Keratinocyte (primary cell): ENCODE measurements around the gene DNAJC27. TPM values are rescaled to one million over a fixed set of nuclear protein-coding genes. Genes with fewer than 3 reads are reported as not detected.

Experiments used
- DNase-seq: peaks from one replicate; pipeline ENCODE4 v3.0.0-alpha.2; 2011; ENCODE audit warnings: low read depth, missing footprints, low spot score
- FAIRE-seq: peaks from 2 replicates; lab custom pipeline; 2011; peaks lifted over from hg19 to GRCh38; lab: Jason Lieb, UNC
- H2AFZ ChIP-seq: 2 replicates; pipeline ENCODE4 v1.6.0; 2012; ENCODE audit warnings: low read length, control low read depth, inconsistent platforms; ENCODE audit not compliant: control insufficient read depth
- H3K27ac ChIP-seq: 2 replicates; pipeline ENCODE4 v1.5.1; 2011; ENCODE audit warnings: low read length; ENCODE audit not compliant: control insufficient read depth, insufficient read depth
- H3K27me3 ChIP-seq: 3 replicates; pipeline ENCODE4 v1.6.0; 2011; ENCODE audit warnings: low read length; ENCODE audit not compliant: control insufficient read depth, insufficient read depth; ENCODE audit errors: extremely low read depth
- H3K36me3 ChIP-seq, 2 experiments: 2 replicates in 1 of 2; 3 replicates in 1 of 2; pipeline ENCODE4 v1.5.1; 2011; ENCODE audit warnings: low read length in 2 of 2, mild to moderate bottlenecking in 1 of 2; ENCODE audit not compliant: control insufficient read depth in 2 of 2, insufficient read depth in 2 of 2; ENCODE audit errors: extremely low read depth in 1 of 2
- H3K4me1 ChIP-seq: 3 replicates; pipeline ENCODE4 v1.5.1; 2011; ENCODE audit warnings: low read length; ENCODE audit not compliant: control insufficient read depth, insufficient read depth; ENCODE audit errors: extremely low read depth
- H3K4me2 ChIP-seq: 3 replicates; pipeline ENCODE4 v1.6.0; 2011; ENCODE audit warnings: low read depth, low read length; ENCODE audit not compliant: control insufficient read depth, insufficient read depth; ENCODE audit errors: extremely low read depth
- H3K4me3 ChIP-seq, 3 experiments: fragments of 200-600 bp in 1 of 3; sonication (generic) in 1 of 3; 2 replicates in 2 of 3; 3 replicates in 1 of 3; pipeline ENCODE4 v1.5.1; 2011 to 2016; ENCODE audit warnings: low read length in 3 of 3, mild to moderate bottlenecking in 3 of 3, control low read depth in 2 of 3, inconsistent platforms in 1 of 3, low read depth in 1 of 3, mixed read lengths in 1 of 3, mixed run types in 1 of 3, moderate library complexity in 1 of 3; ENCODE audit not compliant: control insufficient read depth in 2 of 3, insufficient read depth in 2 of 3; ENCODE audit errors: extremely low read depth in 1 of 3
- H3K79me2 ChIP-seq: 2 replicates; pipeline ENCODE4 v1.6.0; 2012; ENCODE audit warnings: low read length; ENCODE audit not compliant: control insufficient read depth, insufficient read depth
- H3K9ac ChIP-seq: 3 replicates; pipeline ENCODE4 v1.6.0; 2011; ENCODE audit warnings: low read length; ENCODE audit not compliant: control insufficient read depth, insufficient read depth; ENCODE audit errors: extremely low read depth
- H3K9me1 ChIP-seq: 3 replicates; pipeline ENCODE4 v1.6.0; 2011; ENCODE audit warnings: low read length; ENCODE audit not compliant: control insufficient read depth, insufficient read depth; ENCODE audit errors: extremely low read depth
- H3K9me3 ChIP-seq: 2 replicates; pipeline ENCODE4 v1.5.1; 2012; ENCODE audit warnings: low read depth, low read length; ENCODE audit not compliant: control insufficient read depth
- H4K20me1 ChIP-seq: 3 replicates; pipeline ENCODE4 v1.6.0; 2011; ENCODE audit warnings: low read length; ENCODE audit not compliant: control insufficient read depth, insufficient read depth; ENCODE audit errors: extremely low read depth
- EZH2 ChIP-seq: IDR thresholded peaks from one replicate; pipeline ENCODE4 v1.6.1; 2012; ENCODE audit warnings: inconsistent platforms, mild to moderate bottlenecking, low read length, moderate library complexity
- dilution Hi-C: fragments of 300-500 bp; cut with MboI; formaldehyde crosslinking; loops from one replicate; pipeline ENCODE4 v1.7.0; 2020; ENCODE audit warnings: low sequenced_read_pairs; ENCODE audit not compliant: extremely low pct_ligation_motif_present
- polyA plus RNA-seq, 5 experiments: library from polyadenylated mRNA; depleted of rRNA in 3 of 5; stranded (reverse) in 3 of 5; stranded (forward) in 1 of 5; unstranded in 1 of 5; fragments of >200 nt; gene quantifications; 1 replicate in 1 of 5; 2 replicates in 3 of 5; 3 replicates in 1 of 5; pipeline versions ENCODE4 v1.2.1 to v1.2.3, GENCODE V29; 2011 to 2012; ENCODE audit warnings: missing spikeins in 2 of 5, low read depth in 1 of 5, low replicate concordance in 1 of 5
- TF ChIP-seq, protein P1 (sequence below), 3 experiments: IDR thresholded peaks in 1 of 3; conservative IDR thresholded peaks in 1 of 3; optimal IDR thresholded peaks in 1 of 3; 2 replicates in 2 of 3; 3 replicates in 1 of 3; pipeline versions ENCODE3 to v1.5.1; 2011; ENCODE audit warnings: low read length in 3 of 3, mild to moderate bottlenecking in 3 of 3, moderate library complexity in 2 of 3, control low read depth in 1 of 3, inconsistent platforms in 1 of 3; ENCODE audit not compliant: insufficient read depth in 2 of 3; ENCODE audit errors: extremely low read depth in 1 of 3

The DNAJC27 gene
- polyA plus RNA-seq, 1 donor (not counting 4 experiments of a cell fraction or from before 2014, with no cell fraction given) = 3.4 TPM

DNA sequence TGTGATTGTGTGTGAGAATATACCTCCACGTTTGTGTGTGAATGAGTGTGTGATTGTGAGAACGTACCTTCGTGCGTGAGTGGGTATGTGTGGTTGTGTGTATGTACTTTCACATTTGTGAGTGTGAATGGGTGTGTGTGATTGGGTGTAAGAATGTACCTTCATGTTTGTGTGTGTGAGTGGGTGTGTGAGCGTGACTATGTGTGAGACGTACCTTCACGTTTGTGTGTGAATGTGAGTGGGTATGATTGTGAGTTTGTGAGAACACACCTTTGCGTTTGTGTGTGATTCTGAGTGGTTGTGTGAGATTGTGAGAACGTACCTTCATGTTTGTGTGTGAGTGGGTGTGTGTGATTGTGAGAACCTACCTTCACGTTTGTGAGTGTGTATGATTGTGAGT lies 45.9 kb downstream of the DNAJC27 start:
- Histone ChIP-seq H3K4me1 (peaks cover 23% of the 10 kb centered on the region), H3K27me3 (no peaks in the 10 kb centered on the region), H3K27ac (no peak overlapping the region), H3K79me2 (no peaks in the 10 kb centered on the region), H3K36me3 (no peaks in the 10 kb centered on the region), H3K4me3 (no peak overlapping the region), H3K9me1 (no peaks in the 10 kb centered on the region), H3K9me3 (no peaks in the 10 kb centered on the region), H3K9ac (no peak overlapping the region), H3K4me2 (no peak overlapping the region), H2AFZ (no peak overlapping the region), H4K20me1 (no peaks in the 10 kb centered on the region)
- dilution Hi-C loops = no loop called here
- no peak for DNase-seq
- no peak for TF ChIP-seq EZH2
- TF ChIP-seq, protein P1, sequence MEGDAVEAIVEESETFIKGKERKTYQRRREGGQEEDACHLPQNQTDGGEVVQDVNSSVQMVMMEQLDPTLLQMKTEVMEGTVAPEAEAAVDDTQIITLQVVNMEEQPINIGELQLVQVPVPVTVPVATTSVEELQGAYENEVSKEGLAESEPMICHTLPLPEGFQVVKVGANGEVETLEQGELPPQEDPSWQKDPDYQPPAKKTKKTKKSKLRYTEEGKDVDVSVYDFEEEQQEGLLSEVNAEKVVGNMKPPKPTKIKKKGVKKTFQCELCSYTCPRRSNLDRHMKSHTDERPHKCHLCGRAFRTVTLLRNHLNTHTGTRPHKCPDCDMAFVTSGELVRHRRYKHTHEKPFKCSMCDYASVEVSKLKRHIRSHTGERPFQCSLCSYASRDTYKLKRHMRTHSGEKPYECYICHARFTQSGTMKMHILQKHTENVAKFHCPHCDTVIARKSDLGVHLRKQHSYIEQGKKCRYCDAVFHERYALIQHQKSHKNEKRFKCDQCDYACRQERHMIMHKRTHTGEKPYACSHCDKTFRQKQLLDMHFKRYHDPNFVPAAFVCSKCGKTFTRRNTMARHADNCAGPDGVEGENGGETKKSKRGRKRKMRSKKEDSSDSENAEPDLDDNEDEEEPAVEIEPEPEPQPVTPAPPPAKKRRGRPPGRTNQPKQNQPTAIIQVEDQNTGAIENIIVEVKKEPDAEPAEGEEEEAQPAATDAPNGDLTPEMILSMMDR (optimal IDR thresholded peaks at IDR 0.05 in 1 of 3, IDR thresholded peaks at IDR 0.05 in 1 of 3, conservative IDR thresholded peaks at IDR 0.05 in 1 of 3; ENCODE audit: extremely low read depth in 1 of 3, insufficient read depth in 2 of 3, low read length in 3 of 3) = no peak
- FAIRE-seq = no peak

DNA sequence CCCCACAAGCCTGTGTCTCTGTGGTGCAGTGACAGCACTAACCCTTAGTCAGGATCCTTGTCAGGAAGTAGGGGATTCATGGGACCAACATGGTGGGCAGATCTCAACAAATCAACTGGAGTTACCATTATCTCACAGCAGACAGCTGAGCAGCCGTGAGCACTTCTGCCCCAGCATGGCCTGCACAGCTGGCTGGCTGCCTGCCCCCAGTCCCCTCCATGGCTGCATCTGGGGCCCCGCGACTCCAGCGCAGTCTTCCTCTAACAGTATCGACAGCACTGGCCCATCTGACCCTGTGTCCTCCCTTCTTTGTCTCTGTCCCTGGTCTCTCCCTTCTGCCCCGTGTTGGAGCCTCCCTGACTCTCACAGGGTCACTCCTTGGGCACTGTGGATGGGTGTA lies 47.0 kb downstream of the DNAJC27 start:
- H3K9me3 ChIP-seq = no peaks in the 10 kb centered on the region
- H3K9me1 ChIP-seq = no peaks in the 10 kb centered on the region
- H3K9ac ChIP-seq = no peak overlapping the region
- no peaks in the 10 kb centered on the region for H4K20me1 ChIP-seq
- TF ChIP-seq, protein P1 (optimal IDR thresholded peaks at IDR 0.05 in 1 of 3, IDR thresholded peaks at IDR 0.05 in 1 of 3, conservative IDR thresholded peaks at IDR 0.05 in 1 of 3; ENCODE audit: extremely low read depth in 1 of 3, insufficient read depth in 2 of 3, low read length in 3 of 3) = no peak
- no peak for TF ChIP-seq EZH2
- H3K4me2 ChIP-seq = no peak overlapping the region
- DNase-seq = no peak
- no peak for FAIRE-seq
- H3K4me1 ChIP-seq = peaks cover 19% of the 10 kb centered on the region
- dilution Hi-C loops = no loop called here
- no peak overlapping the region for H3K4me3 ChIP-seq
- no peaks in the 10 kb centered on the region for H3K79me2 ChIP-seq
- no peaks in the 10 kb centered on the region for H3K27me3 ChIP-seq
- H3K36me3 ChIP-seq = no peaks in the 10 kb centered on the region
- H2AFZ ChIP-seq = no peak overlapping the region
- H3K27ac ChIP-seq = no peak overlapping the region
